ENCODE data around the gene EPN3. TPM values are rescaled to one million over a fixed set of nuclear protein-coding genes. Genes with fewer than 3 reads are reported as not detected.

EPN3 gene
- total RNA-seq, 1 experiment from 2014 or later = 20.5 TPM

GRCh38 chr17:50569592-50569991 is 37.1 kb downstream of the EPN3 start:
- POLR2A ChIA-PET (ENCODE audit: unreplicated experiment) = no interaction called here
- no peak overlapping the region for H3K4me2 ChIP-seq (ENCODE audit: low read length)
- H4K20me1 ChIP-seq (ENCODE audit: low read length) = no peaks in the 10 kb centered on the region
- no peaks in the 10 kb centered on the region for H3K36me3 ChIP-seq (ENCODE audit: low read depth, low read length)
- H3F3A ChIP-seq (ENCODE audit: low read length, unreplicated experiment) = no peaks in the 10 kb centered on the region
- no TSS peak for BruUV-seq (replicated peaks)
- ATAC-seq (no peak), DNase-seq (no peak)
- H2AFZ ChIP-seq (ENCODE audit: low read length) = no peak overlapping the region
- no peaks in the 10 kb centered on the region for H3K4me1 ChIP-seq (ENCODE audit: insufficient read depth, low read length)
- TF ChIP-seq EZH2 (IDR thresholded peaks at IDR 0.05; ENCODE audit: low read length, unreplicated experiment) (no peak), CTCF (conservative IDR thresholded peaks at IDR 0.05; ENCODE audit: low read depth, low read length) (no peak), EZH2phosphoT487 (IDR thresholded peaks at IDR 0.05; ENCODE audit: borderline replicate concordance, low read length) (no peak)
- CTCF ChIA-PET = no interaction called here
- H3K9ac ChIP-seq (ENCODE audit: low read length) = no peak overlapping the region
- intact Hi-C loops (cut with micrococcal nuclease) = no loop called here
- H3K27ac ChIP-seq (ENCODE audit: low read length) = no peak overlapping the region
- H3K9me3 ChIP-seq (ENCODE audit: low read length) = no peaks in the 10 kb centered on the region
- no peaks in the 10 kb centered on the region for H3K79me2 ChIP-seq (ENCODE audit: low read length)
- H3K9me2 ChIP-seq (replicated peaks; ENCODE audit: low read length) = no peaks in the 10 kb centered on the region
- no peak overlapping the region for H3K4me3 ChIP-seq (ENCODE audit: low read length)
- peaks cover 4% of the 10 kb centered on the region; the same call in 1 of the 2 replicates for H3K27me3 ChIP-seq (ENCODE audit: low read length)

DNA sequence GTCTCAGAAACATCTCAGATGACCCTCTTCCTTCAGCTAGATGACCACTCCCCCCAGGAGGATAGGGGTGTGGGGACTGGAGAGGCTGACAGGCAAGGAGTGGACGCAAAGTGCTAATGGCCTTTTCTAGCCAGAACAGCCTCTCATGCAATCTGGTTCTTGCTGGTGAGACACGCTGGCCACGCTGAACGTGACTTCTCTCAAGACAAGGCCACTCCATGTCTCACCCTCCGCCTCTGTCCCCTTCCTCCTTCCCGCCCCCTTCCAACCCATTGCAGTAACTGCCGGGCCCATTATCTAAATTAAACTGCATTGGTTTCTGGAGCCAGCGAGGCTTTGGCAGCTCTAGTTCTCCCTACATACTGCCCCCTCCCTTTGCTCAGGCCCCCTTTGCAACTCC is 37.5 kb downstream of the EPN3 start:
- ChIA-PET POLR2A (ENCODE audit: unreplicated experiment) (no interaction called here), CTCF (no interaction called here)
- no TSS peak for BruUV-seq (replicated peaks)
- H3K9me3 ChIP-seq (ENCODE audit: low read length) = no peaks in the 10 kb centered on the region
- peaks cover 4% of the 10 kb centered on the region; the same call in 1 of the 2 replicates for H3K27me3 ChIP-seq (ENCODE audit: low read length)
- H3K4me2 ChIP-seq (ENCODE audit: low read length) = no peak overlapping the region
- no peaks in the 10 kb centered on the region for H3K79me2 ChIP-seq (ENCODE audit: low read length)
- no peak overlapping the region for H3K4me3 ChIP-seq (ENCODE audit: low read length)
- H3K27ac ChIP-seq (ENCODE audit: low read length) = no peak overlapping the region
- H3K4me1 ChIP-seq (ENCODE audit: insufficient read depth, low read length) = no peaks in the 10 kb centered on the region
- no peak for ATAC-seq
- no peaks in the 10 kb centered on the region for H3F3A ChIP-seq (ENCODE audit: low read length, unreplicated experiment)
- H3K9ac ChIP-seq (ENCODE audit: low read length) = no peak overlapping the region
- H3K36me3 ChIP-seq (ENCODE audit: low read depth, low read length) = no peaks in the 10 kb centered on the region
- no peak for DNase-seq
- no peak overlapping the region for H2AFZ ChIP-seq (ENCODE audit: low read length)
- no peaks in the 10 kb centered on the region for H3K9me2 ChIP-seq (replicated peaks; ENCODE audit: low read length)
- TF ChIP-seq EZH2 (IDR thresholded peaks at IDR 0.05; ENCODE audit: low read length, unreplicated experiment) (no peak), CTCF (conservative IDR thresholded peaks at IDR 0.05; ENCODE audit: low read depth, low read length) (no peak), EZH2phosphoT487 (IDR thresholded peaks at IDR 0.05; ENCODE audit: borderline replicate concordance, low read length) (no peak)
- intact Hi-C loops (cut with micrococcal nuclease) = no loop called here
- H4K20me1 ChIP-seq (ENCODE audit: low read length) = no peaks in the 10 kb centered on the region

- CTCF ChIA-PET = no interaction called here
Measured at GRCh38 chr17:50570528-50570927, 38.0 kb downstream of the EPN3 start.

More at GRCh38 chr17:50570528-50570927, 38.0 kb downstream of the EPN3 start:
- Histone ChIP-seq H4K20me1 (ENCODE audit: low read length) (no peaks in the 10 kb centered on the region), H3K9ac (ENCODE audit: low read length) (no peak overlapping the region), H3F3A (ENCODE audit: low read length, unreplicated experiment) (no peaks in the 10 kb centered on the region), H3K4me3 (ENCODE audit: low read length) (no peak overlapping the region), H3K4me2 (ENCODE audit: low read length) (no peak overlapping the region), H3K4me1 (ENCODE audit: insufficient read depth, low read length) (no peaks in the 10 kb centered on the region), H3K27me3 (ENCODE audit: low read length) (peaks cover 4% of the 10 kb centered on the region; the same call in 1 of the 2 replicates), H3K79me2 (ENCODE audit: low read length) (no peaks in the 10 kb centered on the region), H3K36me3 (ENCODE audit: low read depth, low read length) (no peaks in the 10 kb centered on the region), H2AFZ (ENCODE audit: low read length) (no peak overlapping the region), H3K27ac (ENCODE audit: low read length) (no peak overlapping the region), H3K9me2 (replicated peaks; ENCODE audit: low read length) (no peaks in the 10 kb centered on the region), H3K9me3 (ENCODE audit: low read length) (no peaks in the 10 kb centered on the region)
- no peak for DNase-seq
- intact Hi-C loops (cut with micrococcal nuclease) = no loop called here
- BruUV-seq (replicated peaks) = no TSS peak
- no peak for ATAC-seq
- TF ChIP-seq EZH2 (IDR thresholded peaks at IDR 0.05; ENCODE audit: low read length, unreplicated experiment) (no peak), EZH2phosphoT487 (IDR thresholded peaks at IDR 0.05; ENCODE audit: borderline replicate concordance, low read length) (no peak)
- POLR2A ChIA-PET (ENCODE audit: unreplicated experiment) = interaction anchor here (0.6 kb wide), 1 partner anchor 495 kb away, joined by 5 read pairs; no protein-coding TSS in a partner anchor

Data from PC-3 (cell line).